Thyroid gland (tissue), 4 donors: ENCODE measurements around the gene CFAP299. TPM values are rescaled to one million over a fixed set of nuclear protein-coding genes. Genes with fewer than 3 reads are reported as not detected.

Experiments
- DNase-seq, 2 donors: peaks; one replicate each; pipeline ENCODE4 v3.0.0-alpha.2; 2019
- H3K27ac ChIP-seq, 3 donors: fragments of 200-600 bp; sonication (generic); 1 replicate in 2 of 3; 2 replicates in 1 of 3; pipeline ENCODE4 v1.5.1; 2016 to 2019; ENCODE audit warnings: mild to moderate bottlenecking in 1 of 3, moderate library complexity in 1 of 3
- H3K27me3 ChIP-seq: fragments of 200-600 bp; sonication (generic); one replicate; pipeline ENCODE4 v1.5.1; 2019
- H3K36me3 ChIP-seq, 2 donors: fragments of 200-600 bp; sonication (generic); one replicate each; pipeline ENCODE4 v1.5.1; 2016 to 2019
- H3K4me1 ChIP-seq, 2 donors: fragments of 200-600 bp; sonication (generic); one replicate each; pipeline ENCODE4 v1.5.1; 2017 to 2019
- H3K4me3 ChIP-seq, 3 donors: fragments of 200-600 bp; sonication (generic); replicated peaks in 1 of 3; 1 replicate in 2 of 3; 2 replicates in 1 of 3; pipeline ENCODE4 v1.5.1; 2016; ENCODE audit warnings: mild to moderate bottlenecking in 1 of 3
- H3K9me3 ChIP-seq: fragments of 200-600 bp; sonication (generic); one replicate; pipeline ENCODE4 v1.5.1; 2017
- CTCF ChIP-seq, 6 experiments: fragments of 200-600 bp in 3 of 6; fragments of 450-650 bp in 3 of 6; sonication (generic) in 3 of 6; IDR thresholded peaks; one replicate each; pipeline ENCODE4 v1.5.1; 2016 to 2019; ENCODE audit warnings: antibody characterized with exemption in 6 of 6, mild to moderate bottlenecking in 2 of 6, inconsistent platforms in 1 of 6, moderate library complexity in 1 of 6
- POLR2A ChIP-seq, 2 donors: fragments of 450-650 bp; IDR thresholded peaks; one replicate each; pipeline ENCODE4 v1.6.1; 2017; ENCODE audit warnings: antibody characterized with exemption in 2 of 2, mild to moderate bottlenecking in 2 of 2, moderate library complexity in 1 of 2
- WGBS, 2 donors: methylation state at CpG; one replicate each; pipeline ENCODE4 v1.1.5; 2017; 5-methylcytosine and 5-hydroxymethylcytosine counted together
- intact Hi-C: fragments of 100-400 bp; cut with DNase I; formaldehyde crosslinking; loops from one replicate; pipeline ENCODE4 v1.15.1; 2023
- total RNA-seq, 4 donors: library from RNA; depleted of rRNA; stranded (reverse); fragments of >200 nt; gene quantifications; one replicate each; pipeline ENCODE4 v1.2.3, GENCODE V29; 2016

Gene CFAP299
- total RNA-seq, 4 donors from 2014 or later = 1.3 to 2.8 (median 2.7) TPM; not detected in 1

- no peak overlapping the region for H3K27ac ChIP-seq
- no peak for TF ChIP-seq POLR2A (IDR thresholded peaks at IDR 0.05)
- no peak for TF ChIP-seq CTCF (IDR thresholded peaks at IDR 0.05)
- H3K27me3 ChIP-seq = no peaks in the 10 kb centered on the region
- intact Hi-C loops = no loop called here
- no peak overlapping the region for H3K4me3 ChIP-seq
- 81 to 83% methylated on average over 4 of the region's 4 CpGs for WGBS, 2 donors
- DNase-seq = no peak
- H3K4me1 ChIP-seq = no peaks in the 10 kb centered on the region
- no peaks in the 10 kb centered on the region for H3K36me3 ChIP-seq
- no peaks in the 10 kb centered on the region for H3K9me3 ChIP-seq
Observed at GRCh38 chr4:80452768-80453167, 117.2 kb downstream of the CFAP299 start.

- no peaks in the 10 kb centered on the region for H3K9me3 ChIP-seq
- H3K4me1 ChIP-seq = no peaks in the 10 kb centered on the region
- H3K27me3 ChIP-seq = no peaks in the 10 kb centered on the region
- H3K4me3 ChIP-seq = no peak overlapping the region
- TF ChIP-seq POLR2A (IDR thresholded peaks at IDR 0.05) (no peak), CTCF (IDR thresholded peaks at IDR 0.05) (no peak)
- DNase-seq = no peak
- no peak overlapping the region for H3K27ac ChIP-seq
- H3K36me3 ChIP-seq = no peaks in the 10 kb centered on the region
- intact Hi-C loops = no loop called here
- 92 to 93% methylated on average over 2 of the region's 2 CpGs for WGBS, 2 donors
Observed at GRCh38 chr4:80454040-80454439, 118.5 kb downstream of the CFAP299 start.

- Histone ChIP-seq H3K27ac (no peak overlapping the region), H3K4me1 (no peaks in the 10 kb centered on the region), H3K27me3 (no peaks in the 10 kb centered on the region), H3K9me3 (no peaks in the 10 kb centered on the region), H3K4me3 (no peak overlapping the region), H3K36me3 (no peaks in the 10 kb centered on the region)
- intact Hi-C loops = no loop called here
- TF ChIP-seq POLR2A (IDR thresholded peaks at IDR 0.05) (no peak), CTCF (IDR thresholded peaks at IDR 0.05) (no peak)
- WGBS, 2 donors = 85 to 95% methylated on average over 1 of the region's 1 CpG
- no peak for DNase-seq
Observed at GRCh38 chr4:80454556-80454955, 119.0 kb downstream of the CFAP299 start.

GRCh38 chr4:80459918-80460473, 124.5 kb downstream of the CFAP299 start:
- Histone ChIP-seq H3K4me1 (no peaks in the 10 kb centered on the region), H3K36me3 (no peaks in the 10 kb centered on the region), H3K9me3 (no peaks in the 10 kb centered on the region), H3K27ac (no peak overlapping the region), H3K4me3 (no peak overlapping the region), H3K27me3 (no peaks in the 10 kb centered on the region)
- 88 to 97% methylated on average over 1 of the region's 1 CpG for WGBS, 2 donors
- no peak for TF ChIP-seq POLR2A (IDR thresholded peaks at IDR 0.05)
- DNase-seq = no peak
- intact Hi-C loops = no loop called here

GRCh38 chr4:80461412-80461811, 125.9 kb downstream of the CFAP299 start:
- Histone ChIP-seq H3K9me3 (no peaks in the 10 kb centered on the region), H3K4me1 (no peaks in the 10 kb centered on the region), H3K4me3 (no peak overlapping the region), H3K36me3 (no peaks in the 10 kb centered on the region), H3K27me3 (no peaks in the 10 kb centered on the region), H3K27ac (no peak overlapping the region)
- intact Hi-C loops = no loop called here
- DNase-seq = no peak
- WGBS, 2 donors = 40 to 57% methylated on average over 1 of the region's 1 CpG
- TF ChIP-seq CTCF (IDR thresholded peaks at IDR 0.05) (no peak), POLR2A (IDR thresholded peaks at IDR 0.05) (no peak)
